ENCODE results near the gene LHB.
"Not testable (repeated sequence)": the region's sequence is repeated elsewhere in the genome, so short reads cannot be mapped to it uniquely, and the experiment has no call there.

DNA sequence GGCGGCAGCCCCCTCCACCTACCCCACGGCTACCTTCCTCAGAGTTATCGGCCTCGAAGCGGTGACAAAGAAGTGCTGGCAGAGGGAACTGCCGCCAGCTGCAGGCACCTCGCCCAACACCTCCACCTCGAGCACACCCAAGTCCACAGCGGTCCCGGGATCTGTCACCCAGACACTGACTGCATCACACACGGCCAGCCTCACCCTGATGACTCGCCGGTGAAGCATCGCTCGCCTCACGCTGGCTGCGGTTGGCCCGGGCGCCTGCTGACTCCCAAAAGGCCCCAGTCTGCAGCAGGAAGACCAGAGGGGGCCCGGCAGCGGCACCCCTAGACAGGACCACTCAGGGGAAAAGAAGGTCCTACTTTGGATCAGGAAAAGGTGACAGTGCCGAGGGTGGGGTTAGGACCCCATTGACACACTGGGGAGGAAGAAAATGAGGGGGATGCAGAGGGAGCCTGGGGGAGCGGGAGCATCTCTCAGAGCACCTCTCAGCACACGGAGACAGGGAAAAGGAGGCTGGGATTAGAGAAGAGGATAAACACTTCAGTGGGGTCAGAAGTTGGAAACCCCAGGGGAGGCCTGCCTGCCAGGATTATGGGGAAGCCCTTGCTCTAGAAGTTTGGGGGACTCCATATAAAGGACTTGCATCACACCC, 33.6 kb upstream of the LHB start:
- TF ChIP-seq, protein P1, sequence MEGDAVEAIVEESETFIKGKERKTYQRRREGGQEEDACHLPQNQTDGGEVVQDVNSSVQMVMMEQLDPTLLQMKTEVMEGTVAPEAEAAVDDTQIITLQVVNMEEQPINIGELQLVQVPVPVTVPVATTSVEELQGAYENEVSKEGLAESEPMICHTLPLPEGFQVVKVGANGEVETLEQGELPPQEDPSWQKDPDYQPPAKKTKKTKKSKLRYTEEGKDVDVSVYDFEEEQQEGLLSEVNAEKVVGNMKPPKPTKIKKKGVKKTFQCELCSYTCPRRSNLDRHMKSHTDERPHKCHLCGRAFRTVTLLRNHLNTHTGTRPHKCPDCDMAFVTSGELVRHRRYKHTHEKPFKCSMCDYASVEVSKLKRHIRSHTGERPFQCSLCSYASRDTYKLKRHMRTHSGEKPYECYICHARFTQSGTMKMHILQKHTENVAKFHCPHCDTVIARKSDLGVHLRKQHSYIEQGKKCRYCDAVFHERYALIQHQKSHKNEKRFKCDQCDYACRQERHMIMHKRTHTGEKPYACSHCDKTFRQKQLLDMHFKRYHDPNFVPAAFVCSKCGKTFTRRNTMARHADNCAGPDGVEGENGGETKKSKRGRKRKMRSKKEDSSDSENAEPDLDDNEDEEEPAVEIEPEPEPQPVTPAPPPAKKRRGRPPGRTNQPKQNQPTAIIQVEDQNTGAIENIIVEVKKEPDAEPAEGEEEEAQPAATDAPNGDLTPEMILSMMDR (conservative IDR thresholded peaks at IDR 0.05 in 1 of 2, IDR thresholded peaks at IDR 0.05 in 1 of 2; ENCODE audit: low read depth in 1 of 2, low read length in 2 of 2): not testable (repeated sequence)
- not testable (repeated sequence) for TF ChIP-seq EZH2 (IDR thresholded peaks at IDR 0.05; ENCODE audit: low read length, missing control alignments)
